GM18499 (cell line): ENCODE measurements around the gene PET100.
"Not testable (repeated sequence)": the region's sequence is repeated elsewhere in the genome, so short reads cannot be mapped to it uniquely, and the experiment has no call there.

Experiments used
- ATAC-seq: cut with Tn5 transposase; IDR thresholded peaks from one replicate; pipeline ENCODE4 v1.9.1; 2021; ENCODE audit warnings: moderate number of reproducible peaks; ENCODE audit not compliant: insufficient read depth, unreplicated experiment

The PET100 gene

DNA sequence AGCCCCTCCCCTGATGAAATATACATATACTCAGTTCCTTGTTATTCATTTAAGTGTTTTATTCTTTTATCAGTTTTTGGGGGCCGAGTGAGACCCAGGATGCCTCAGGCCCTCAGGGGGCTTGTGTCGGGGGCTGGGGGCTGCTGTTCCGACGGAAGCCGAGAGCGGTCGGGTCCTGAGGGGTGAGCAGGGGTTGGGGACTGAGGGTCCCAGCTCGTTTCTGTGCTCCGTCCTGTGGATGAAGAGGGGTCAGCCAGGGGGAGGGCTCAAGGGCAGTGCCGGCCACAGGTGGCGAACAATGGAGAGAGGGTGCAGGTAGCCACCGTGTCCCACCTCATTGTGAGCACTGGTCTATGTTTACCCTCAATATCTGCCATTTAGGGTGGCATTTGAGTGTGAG lies 2.0 kb downstream of the PET100 start:
- ATAC-seq: no peak

DNA sequence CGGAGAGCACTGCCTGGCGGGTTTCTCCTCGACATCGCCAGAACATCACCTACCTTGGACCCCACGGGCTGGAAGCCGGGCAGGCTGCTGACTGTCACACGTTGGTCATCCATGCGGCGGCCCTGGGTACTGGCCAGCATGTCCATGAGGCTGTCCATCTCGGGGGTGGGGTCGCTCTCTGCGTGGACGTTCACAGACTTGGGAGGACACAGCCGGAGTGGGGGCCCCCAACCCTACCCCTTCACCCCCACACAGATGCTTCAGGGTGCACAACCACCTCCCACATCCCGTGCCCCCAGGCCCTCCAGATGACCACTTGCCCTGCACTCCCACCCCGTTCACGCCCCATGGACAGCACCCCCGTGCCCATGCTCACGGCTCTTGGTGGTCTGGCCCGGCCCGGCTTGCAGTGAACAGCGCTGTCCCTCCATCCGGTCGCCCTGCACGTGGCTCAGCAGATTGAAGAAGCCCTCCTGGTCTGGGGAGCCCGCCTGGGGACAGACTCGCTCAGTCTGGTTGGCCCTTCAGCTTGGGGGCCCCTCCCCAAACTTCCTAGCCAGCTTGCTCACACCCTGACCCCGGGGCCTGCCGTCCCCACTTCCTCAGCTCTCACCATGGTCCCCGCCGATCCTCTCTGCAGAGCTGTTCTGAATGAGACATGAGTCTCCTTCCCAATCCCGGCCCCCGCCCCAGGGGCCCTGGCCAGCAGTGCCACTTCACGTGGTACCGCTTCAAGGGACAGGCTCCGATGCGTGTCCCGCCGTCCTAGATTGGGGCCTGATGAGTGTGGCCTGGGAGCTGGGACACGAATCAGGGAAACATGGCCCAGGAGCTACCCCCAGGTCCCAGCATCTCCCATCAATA lies 3.0 kb downstream of the PET100 start:
- ATAC-seq: no peak

DNA sequence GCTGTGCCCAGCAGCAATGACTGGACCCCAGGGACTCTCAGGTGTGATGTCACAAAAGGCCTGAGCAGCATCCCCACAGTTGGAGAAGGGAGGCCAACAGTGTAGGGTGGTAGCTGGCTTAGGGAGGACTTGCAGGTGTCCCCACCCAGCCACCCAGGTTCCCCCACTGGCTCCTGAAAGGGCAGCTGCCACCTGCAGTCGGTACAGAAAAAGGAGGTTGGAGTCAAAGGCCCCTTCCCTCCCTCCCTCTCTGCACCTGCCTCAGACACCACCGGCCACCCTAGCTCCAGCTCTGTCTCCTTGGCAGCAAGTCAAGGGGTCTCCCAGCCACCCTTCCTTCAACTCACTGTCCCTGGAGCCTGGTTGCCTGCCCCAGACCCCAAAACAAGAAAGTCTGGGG lies 4.1 kb downstream of the PET100 start, which contains the start of gene PCP2:
Gene PCP2 (minus strand): TSS at position 22 of the 400 bp plus-strand sequence. CDS start 262 bp downstream, outside the sequence.
- ATAC-seq: no peak

DNA sequence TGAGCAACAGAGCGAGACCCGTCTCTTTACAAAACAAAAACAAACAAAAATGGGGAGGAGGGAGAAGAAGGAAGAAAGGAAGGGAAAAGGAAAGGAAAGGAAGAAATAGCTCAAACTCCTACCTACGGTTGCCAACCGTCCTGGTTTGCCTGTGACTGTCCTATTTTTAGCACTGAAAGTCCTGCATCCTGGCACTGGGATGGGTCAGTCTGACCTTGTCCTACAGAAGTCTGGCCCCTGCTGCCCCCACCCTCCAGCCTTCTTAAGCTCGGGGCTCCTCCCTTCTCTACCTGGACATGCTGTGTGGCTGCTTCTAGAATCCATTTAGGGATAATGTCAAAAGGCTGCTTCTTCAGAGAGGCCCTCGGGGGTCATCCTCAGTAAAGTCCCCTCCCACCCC lies 6.1 kb downstream of the PET100 start:
- ATAC-seq: no peak

GRCh38 chr19:7636317-7636690 lies 6.7 kb downstream of the PET100 start:
- no peak for ATAC-seq

DNA sequence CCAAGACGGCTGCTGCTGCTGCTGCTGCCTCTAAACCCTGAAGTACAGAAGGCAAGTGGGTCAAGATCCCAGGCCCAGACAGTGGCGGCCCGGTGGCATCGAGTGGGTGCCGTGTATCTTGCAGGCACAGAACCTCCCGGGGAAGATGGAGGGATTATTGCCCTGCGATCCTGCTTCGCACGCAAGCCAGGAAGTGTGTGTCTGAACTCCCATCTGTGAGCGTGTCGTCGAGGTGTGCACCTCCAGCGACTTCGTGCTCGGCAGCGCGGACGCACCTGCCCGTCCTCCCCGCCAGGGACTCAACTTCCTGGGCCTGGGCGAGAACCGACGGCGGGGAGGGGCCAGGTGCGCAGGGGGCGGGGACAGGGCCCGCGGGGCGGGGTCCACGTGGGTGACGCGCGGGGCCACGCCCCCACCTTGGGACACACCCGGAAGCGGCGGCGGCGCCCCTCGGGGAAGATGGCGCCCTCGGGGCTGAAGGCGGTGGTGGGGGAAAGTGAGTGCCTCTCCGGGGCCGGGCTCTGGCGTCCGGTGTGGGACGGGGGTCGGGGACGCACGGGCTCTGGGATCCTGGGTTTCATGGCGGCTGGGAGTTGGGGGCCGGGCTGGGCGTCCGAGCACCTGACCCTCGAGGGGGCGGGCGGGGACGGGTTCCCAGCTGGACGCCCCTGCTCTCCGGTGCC lies 7.2 kb downstream of the PET100 start, which contains the start of gene STXBP2:
Gene STXBP2 (plus strand): TSS at position 420 of the 683 bp plus-strand sequence. CDS start 40 bp downstream, at position 460.
- no peak for ATAC-seq

DNA sequence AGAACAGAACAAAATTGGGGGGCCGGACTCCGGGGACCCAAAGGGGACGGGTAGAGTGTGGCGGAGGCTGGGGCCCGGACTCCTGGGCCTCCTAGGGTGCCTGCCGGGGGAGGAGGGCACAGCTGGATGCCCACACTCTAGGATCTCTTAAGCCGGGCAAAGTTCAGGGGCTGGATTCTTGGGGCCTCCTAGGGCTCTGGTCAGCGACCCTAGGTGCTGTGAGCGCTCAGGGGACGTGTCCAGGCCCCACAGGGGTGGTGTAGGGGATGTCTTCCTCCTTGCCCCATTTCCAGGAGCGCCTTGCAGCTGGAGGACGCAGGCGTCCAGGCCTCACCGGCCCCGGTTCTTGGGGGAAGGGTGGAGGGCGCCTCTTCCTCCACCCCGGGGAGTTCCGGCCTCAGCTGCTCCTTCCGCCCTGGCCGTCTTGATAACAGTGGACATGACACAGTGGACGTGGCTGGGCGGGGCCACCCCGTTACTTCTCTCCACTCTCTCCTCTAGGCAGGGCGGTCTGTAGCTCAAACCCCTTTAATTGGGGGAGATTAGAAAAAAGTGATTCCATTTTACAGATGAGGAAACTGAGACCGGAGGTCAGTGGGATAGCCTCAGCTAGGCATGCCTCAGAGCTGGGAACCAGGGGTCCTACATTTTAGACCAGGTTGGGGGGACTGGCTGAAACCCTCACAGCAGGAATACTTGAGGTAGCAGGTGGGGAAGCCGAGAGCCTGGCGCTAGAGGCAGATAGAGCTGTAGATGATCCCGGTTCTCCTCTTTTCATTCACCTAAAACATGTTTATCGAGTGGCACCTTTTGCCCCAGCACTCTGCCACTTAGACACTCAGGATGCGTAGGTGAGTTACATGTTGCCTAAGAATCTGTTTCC lies 8.0 kb downstream of the PET100 start:
- no peak for ATAC-seq

- ATAC-seq: no peak
Observed at GRCh38 chr19:7638802-7639465, 9.3 kb downstream of the PET100 start.

DNA sequence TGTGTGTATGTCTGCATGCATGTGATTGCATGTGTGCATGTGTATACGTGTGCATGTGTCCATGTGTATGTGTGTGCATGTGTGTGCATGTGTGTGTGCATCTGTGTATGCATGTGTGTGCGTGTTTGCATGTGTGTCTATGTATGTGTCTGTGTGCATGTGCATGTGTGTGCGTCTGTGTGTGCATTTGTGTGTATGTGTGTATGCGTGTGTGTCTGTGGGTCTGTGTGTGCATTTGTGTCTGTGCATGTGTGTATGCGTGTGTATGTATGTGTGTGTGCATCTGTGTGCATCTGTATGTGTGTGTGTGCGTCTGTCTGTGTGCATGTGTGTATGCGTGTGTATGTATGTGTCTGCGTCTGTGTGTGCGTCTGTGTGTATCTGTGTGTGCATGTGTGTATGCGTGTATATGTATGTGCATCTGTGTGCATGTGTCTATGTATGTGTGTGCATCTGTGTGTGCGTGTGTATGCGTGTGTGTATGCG lies 10.3 kb downstream of the PET100 start:
- no peak for ATAC-seq

DNA sequence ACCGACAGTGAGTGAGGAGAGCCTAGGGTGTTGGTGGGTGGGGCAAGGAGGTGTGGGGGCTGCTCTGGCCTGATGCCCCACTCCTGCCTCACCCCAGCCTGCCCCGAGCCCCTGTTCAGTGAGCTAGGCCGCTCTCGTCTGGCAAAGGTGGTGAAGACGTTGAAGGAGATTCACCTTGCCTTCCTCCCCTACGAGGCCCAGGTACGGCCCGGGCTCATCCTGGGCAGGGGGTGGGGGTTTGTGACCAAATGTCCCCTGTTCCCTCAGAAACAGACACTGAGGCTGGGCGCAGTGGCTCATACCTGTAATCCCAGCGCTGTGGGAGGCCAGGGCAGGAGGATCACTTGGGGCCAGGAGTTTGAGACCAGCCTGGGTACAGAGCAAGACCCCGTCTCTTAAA lies 11.2 kb downstream of the PET100 start:
- no peak for ATAC-seq

- ATAC-seq: no peak
Observed at GRCh38 chr19:7641290-7642276, 12.0 kb downstream of the PET100 start.

DNA sequence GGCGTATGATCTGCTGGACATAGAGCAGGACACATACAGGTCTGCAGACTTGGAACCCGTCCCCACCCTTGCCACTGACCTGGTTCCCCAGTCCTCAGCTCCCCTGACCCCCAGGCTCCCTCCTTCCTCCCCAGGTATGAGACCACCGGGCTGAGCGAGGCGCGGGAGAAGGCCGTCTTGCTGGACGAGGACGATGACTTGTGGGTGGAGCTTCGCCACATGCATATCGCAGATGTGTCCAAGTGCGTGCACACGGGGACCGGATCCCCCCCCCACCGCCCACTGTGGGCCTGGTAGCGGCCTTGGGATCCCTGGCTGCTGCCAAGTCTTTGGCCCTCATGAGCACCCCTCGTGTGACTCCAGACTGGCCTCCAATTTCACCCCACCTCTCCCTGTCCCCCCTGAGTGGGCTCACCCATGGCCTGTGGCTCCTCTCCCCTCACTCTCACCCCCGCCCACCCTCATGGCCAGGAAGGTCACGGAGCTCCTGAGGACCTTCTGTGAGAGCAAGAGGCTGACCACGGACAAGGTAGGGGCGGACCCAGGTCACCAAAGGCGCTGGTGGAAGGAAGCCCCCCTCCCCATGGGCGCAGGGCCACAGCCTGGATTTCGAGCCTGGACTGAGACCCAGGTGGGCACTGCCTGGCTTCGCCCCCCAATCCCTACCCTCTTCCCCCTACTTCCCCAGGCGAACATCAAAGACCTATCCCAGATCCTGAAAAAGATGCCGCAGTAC lies 12.9 kb downstream of the PET100 start:
- ATAC-seq: no peak

GRCh38 chr19:7643031-7643415 lies 13.4 kb downstream of the PET100 start:
- no peak for ATAC-seq

GRCh38 chr19:7643629-7644549 lies 14.3 kb downstream of the PET100 start:
- not testable (repeated sequence) for ATAC-seq

DNA sequence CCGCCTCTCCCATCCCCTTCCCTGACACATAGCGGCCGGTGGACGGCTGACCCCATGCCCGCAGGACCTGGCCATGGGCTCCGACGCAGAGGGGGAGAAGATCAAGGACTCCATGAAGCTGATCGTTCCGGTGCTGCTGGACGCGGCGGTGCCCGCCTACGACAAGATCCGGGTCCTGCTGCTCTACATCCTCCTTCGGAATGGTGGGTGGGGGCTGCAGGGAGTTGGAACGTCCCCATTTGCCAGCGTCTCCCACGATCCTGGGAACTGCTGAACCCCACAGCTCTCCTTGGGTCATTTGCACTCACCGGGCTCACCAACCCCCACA lies 14.9 kb downstream of the PET100 start:
- no peak for ATAC-seq

GRCh38 chr19:7645163-7645562 lies 15.6 kb downstream of the PET100 start:
- ATAC-seq: no peak
